Measurements from ENCODE around the gene CABCOCO1.

- TF ChIP-seq CTCF (optimal IDR thresholded peaks at IDR 0.05 in 1 of 3, IDR thresholded peaks at IDR 0.05 in 1 of 3, conservative IDR thresholded peaks at IDR 0.05 in 1 of 3; ENCODE audit: extremely low read depth in 1 of 3, insufficient read depth in 2 of 3, low read length in 3 of 3) (no peak), EZH2 (IDR thresholded peaks at IDR 0.05; ENCODE audit: low read length) (no peak)
Observed at GRCh38 chr10:61801484-61801883, 138.8 kb downstream of the CABCOCO1 start.
